Measurements from ENCODE around the gene PDC. TPM values are rescaled to one million over a fixed set of nuclear protein-coding genes. Genes with fewer than 3 reads are reported as not detected.

PDC gene
- total and polyA plus RNA-seq, 2 donors (not counting 3 experiments of a cell fraction or from before 2014, with no cell fraction given), result not detected

DNA sequence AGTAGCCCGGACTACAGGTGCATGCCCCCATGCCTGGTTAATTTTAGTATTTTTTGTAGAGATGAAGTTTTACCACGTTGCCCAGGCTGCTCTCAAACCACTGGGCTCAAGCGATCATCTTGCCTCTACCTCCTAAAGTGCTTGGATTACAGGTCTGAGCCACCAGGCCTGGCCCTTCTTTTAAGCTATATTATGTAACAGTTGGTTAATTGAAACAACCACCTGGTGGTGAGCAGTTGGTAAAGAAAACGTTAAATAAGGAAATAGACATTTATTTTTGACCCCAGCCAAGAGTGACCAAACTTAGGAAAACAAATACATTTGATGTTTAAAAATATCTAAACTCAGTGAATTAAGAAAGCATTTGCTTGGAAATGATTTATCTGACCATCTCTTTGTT lies 12.1 kb upstream of the PDC start:
- no peaks in the 10 kb centered on the region for H3K36me3 ChIP-seq (ENCODE audit: control insufficient read depth in 2 of 2, extremely low read depth in 1 of 2, insufficient read depth in 2 of 2, low read length in 2 of 2)
- CTCF ChIA-PET, result no interaction called here

More for the DNA sequence above, 12.1 kb upstream of the PDC start:
- H3K9me1 ChIP-seq (replicated peaks; ENCODE audit: control insufficient read depth, extremely low read depth, insufficient read depth, low read length), result no peaks in the 10 kb centered on the region
- no peak overlapping the region for H3K27ac ChIP-seq (ENCODE audit: insufficient read depth, low read depth, low read length)
- H4K20me1 ChIP-seq (replicated peaks; ENCODE audit: control insufficient read depth, extremely low read depth, insufficient read depth, low read length), result no peaks in the 10 kb centered on the region
- POLR2A ChIA-PET, result no interaction called here
- H3K4me2 ChIP-seq (ENCODE audit: insufficient read depth, low read length), result no peak overlapping the region
- peaks cover 23% of the 10 kb centered on the region for H3K4me1 ChIP-seq (ENCODE audit: control insufficient read depth, extremely low read depth, insufficient read depth, low read length)
- H3K4me3 ChIP-seq (replicated peaks in 1 of 3; ENCODE audit: insufficient read depth in 1 of 3, low read depth in 1 of 3, low read length in 3 of 3), result no peak overlapping the region
- intact Hi-C loops (cut with micrococcal nuclease), result no loop called here
- no peaks in the 10 kb centered on the region for H3K79me2 ChIP-seq (ENCODE audit: control insufficient read depth, insufficient read depth, low read length)
- no peaks in the 10 kb centered on the region for H3K9me3 ChIP-seq (replicated peaks; ENCODE audit: control insufficient read depth, insufficient read depth, low read length)
- no peaks in the 10 kb centered on the region for H3K27me3 ChIP-seq (ENCODE audit: control insufficient read depth in 2 of 2, insufficient read depth in 2 of 2, low read length in 2 of 2)
- dilution Hi-C loops (cut with MboI; ENCODE audit: extremely low pct_ligation_motif_present, low sequenced_read_pairs), result no loop called here
- no peak overlapping the region for H2AFZ ChIP-seq (ENCODE audit: low read depth, low read length)
- BruUV-seq (replicated peaks), result no TSS peak
- TF ChIP-seq JUN (IDR thresholded peaks at IDR 0.05; ENCODE audit: borderline replicate concordance, insufficient read depth, insufficient read length, low read depth) (no peak), FOS (IDR thresholded peaks at IDR 0.05; ENCODE audit: borderline replicate concordance, insufficient read depth, low read length) (no peak), POLR2A (IDR thresholded peaks at IDR 0.05; ENCODE audit: low read depth, low read length) (no peak), EZH2 (IDR thresholded peaks at IDR 0.05; ENCODE audit: borderline replicate concordance, low read depth, low read length, severe bottlenecking) (no peak), MYC (IDR thresholded peaks at IDR 0.05; ENCODE audit: low read depth, low read length) (no peak), GATA2 (IDR thresholded peaks at IDR 0.05; ENCODE audit: insufficient read depth, insufficient read length, low read depth, low read length) (no peak), POLR2AphosphoS5 (IDR thresholded peaks at IDR 0.05; ENCODE audit: insufficient read depth, low read depth, low read length) (no peak)
- TF ChIP-seq, protein P1, sequence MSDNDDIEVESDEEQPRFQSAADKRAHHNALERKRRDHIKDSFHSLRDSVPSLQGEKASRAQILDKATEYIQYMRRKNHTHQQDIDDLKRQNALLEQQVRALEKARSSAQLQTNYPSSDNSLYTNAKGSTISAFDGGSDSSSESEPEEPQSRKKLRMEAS (IDR thresholded peaks at IDR 0.05; ENCODE audit: insufficient read depth, insufficient read length), result no peak
- TF ChIP-seq, protein P2, sequence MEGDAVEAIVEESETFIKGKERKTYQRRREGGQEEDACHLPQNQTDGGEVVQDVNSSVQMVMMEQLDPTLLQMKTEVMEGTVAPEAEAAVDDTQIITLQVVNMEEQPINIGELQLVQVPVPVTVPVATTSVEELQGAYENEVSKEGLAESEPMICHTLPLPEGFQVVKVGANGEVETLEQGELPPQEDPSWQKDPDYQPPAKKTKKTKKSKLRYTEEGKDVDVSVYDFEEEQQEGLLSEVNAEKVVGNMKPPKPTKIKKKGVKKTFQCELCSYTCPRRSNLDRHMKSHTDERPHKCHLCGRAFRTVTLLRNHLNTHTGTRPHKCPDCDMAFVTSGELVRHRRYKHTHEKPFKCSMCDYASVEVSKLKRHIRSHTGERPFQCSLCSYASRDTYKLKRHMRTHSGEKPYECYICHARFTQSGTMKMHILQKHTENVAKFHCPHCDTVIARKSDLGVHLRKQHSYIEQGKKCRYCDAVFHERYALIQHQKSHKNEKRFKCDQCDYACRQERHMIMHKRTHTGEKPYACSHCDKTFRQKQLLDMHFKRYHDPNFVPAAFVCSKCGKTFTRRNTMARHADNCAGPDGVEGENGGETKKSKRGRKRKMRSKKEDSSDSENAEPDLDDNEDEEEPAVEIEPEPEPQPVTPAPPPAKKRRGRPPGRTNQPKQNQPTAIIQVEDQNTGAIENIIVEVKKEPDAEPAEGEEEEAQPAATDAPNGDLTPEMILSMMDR (IDR thresholded peaks at IDR 0.05; ENCODE audit: extremely low read depth in 1 of 2, insufficient read depth in 1 of 2, low read depth in 1 of 2, low read length in 2 of 2), result no peak
- DNase-seq (ENCODE audit: low read depth, low spot score) (no peak), FAIRE-seq (no peak)
- H3K9ac ChIP-seq (replicated peaks; ENCODE audit: extremely low read depth, insufficient read depth, low read length), result no peak overlapping the region

Measured in endothelial cell of umbilical vein (primary cell).